ENCODE results near the gene ARX. TPM values are rescaled to one million over a fixed set of nuclear protein-coding genes. Genes with fewer than 3 reads are reported as not detected.

Gene ARX
- polyA plus RNA-seq, 1 of the 3 experiments (the other 2 are of a cell fraction) = not detected

GRCh38 chrX:25039036-25039435, 23.3 kb upstream of the ARX start:
- POLR2A ChIA-PET = no interaction called here
- H3K4me3 ChIP-seq (ENCODE audit: low read depth in 2 of 2, low read length in 1 of 2) = no peak overlapping the region

More at GRCh38 chrX:25039036-25039435, 23.3 kb upstream of the ARX start:
- Histone ChIP-seq H3K27ac (ENCODE audit: low read depth in 2 of 2, low read length in 1 of 2) (no peak overlapping the region), H3K4me1 (ENCODE audit: control insufficient read depth in 1 of 2, insufficient read depth in 2 of 2, low read depth in 1 of 2, low read length in 1 of 2) (no peaks in the 10 kb centered on the region), H3K9ac (no peak overlapping the region), H4K20me1 (ENCODE audit: insufficient read depth) (no peaks in the 10 kb centered on the region), H3K4me2 (no peak overlapping the region), H3K9me2 (no peaks in the 10 kb centered on the region), H3K27me3 (ENCODE audit: insufficient read depth) (no peaks in the 10 kb centered on the region; the same call in 1 of the 2 replicates), H3F3A (replicated peaks; ENCODE audit: insufficient read depth) (no peaks in the 10 kb centered on the region), H3K9me3 (no peaks in the 10 kb centered on the region), H3K36me3 (replicated peaks in 1 of 2; ENCODE audit: control insufficient read depth in 1 of 2, insufficient read depth in 2 of 2, low read length in 1 of 2) (no peaks in the 10 kb centered on the region), H3K79me2 (ENCODE audit: insufficient read depth) (no peaks in the 10 kb centered on the region), H2AFZ (ENCODE audit: low read depth) (no peak overlapping the region)
- no peak for DNase-seq
- TF ChIP-seq TEAD4 (IDR thresholded peaks at IDR 0.05; ENCODE audit: borderline replicate concordance, insufficient read depth) (no peak), USF2 (IDR thresholded peaks at IDR 0.05; ENCODE audit: borderline replicate concordance, low read depth, low read length) (no peak), FOXJ3 (CRISPR knock-in tag; IDR thresholded peaks at IDR 0.05) (no peak), RCOR1 (IDR thresholded peaks at IDR 0.05; ENCODE audit: low read length) (no peak), MEF2A (IDR thresholded peaks at IDR 0.05; ENCODE audit: borderline replicate concordance, low read depth) (no peak), EP300 (IDR thresholded peaks at IDR 0.05; ENCODE audit: borderline replicate concordance in 1 of 2, low read depth in 1 of 2, low read length in 1 of 2) (no peak), MXI1 (IDR thresholded peaks at IDR 0.05; ENCODE audit: low read depth, low read length) (no peak), ZBTB33 (IDR thresholded peaks at IDR 0.05; ENCODE audit: borderline replicate concordance, low read depth) (no peak), CHD2 (IDR thresholded peaks at IDR 0.05; ENCODE audit: low read length, partially characterized antibody) (no peak), MAX (IDR thresholded peaks at IDR 0.05; ENCODE audit: low read depth) (no peak), FOSL2 (IDR thresholded peaks at IDR 0.05; ENCODE audit: borderline replicate concordance, low read depth) (no peak)
- TF ChIP-seq, protein P1, sequence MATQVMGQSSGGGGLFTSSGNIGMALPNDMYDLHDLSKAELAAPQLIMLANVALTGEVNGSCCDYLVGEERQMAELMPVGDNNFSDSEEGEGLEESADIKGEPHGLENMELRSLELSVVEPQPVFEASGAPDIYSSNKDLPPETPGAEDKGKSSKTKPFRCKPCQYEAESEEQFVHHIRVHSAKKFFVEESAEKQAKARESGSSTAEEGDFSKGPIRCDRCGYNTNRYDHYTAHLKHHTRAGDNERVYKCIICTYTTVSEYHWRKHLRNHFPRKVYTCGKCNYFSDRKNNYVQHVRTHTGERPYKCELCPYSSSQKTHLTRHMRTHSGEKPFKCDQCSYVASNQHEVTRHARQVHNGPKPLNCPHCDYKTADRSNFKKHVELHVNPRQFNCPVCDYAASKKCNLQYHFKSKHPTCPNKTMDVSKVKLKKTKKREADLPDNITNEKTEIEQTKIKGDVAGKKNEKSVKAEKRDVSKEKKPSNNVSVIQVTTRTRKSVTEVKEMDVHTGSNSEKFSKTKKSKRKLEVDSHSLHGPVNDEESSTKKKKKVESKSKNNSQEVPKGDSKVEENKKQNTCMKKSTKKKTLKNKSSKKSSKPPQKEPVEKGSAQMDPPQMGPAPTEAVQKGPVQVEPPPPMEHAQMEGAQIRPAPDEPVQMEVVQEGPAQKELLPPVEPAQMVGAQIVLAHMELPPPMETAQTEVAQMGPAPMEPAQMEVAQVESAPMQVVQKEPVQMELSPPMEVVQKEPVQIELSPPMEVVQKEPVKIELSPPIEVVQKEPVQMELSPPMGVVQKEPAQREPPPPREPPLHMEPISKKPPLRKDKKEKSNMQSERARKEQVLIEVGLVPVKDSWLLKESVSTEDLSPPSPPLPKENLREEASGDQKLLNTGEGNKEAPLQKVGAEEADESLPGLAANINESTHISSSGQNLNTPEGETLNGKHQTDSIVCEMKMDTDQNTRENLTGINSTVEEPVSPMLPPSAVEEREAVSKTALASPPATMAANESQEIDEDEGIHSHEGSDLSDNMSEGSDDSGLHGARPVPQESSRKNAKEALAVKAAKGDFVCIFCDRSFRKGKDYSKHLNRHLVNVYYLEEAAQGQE (IDR thresholded peaks at IDR 0.05; ENCODE audit: low read depth, low read length) = no peak
- CTCF ChIA-PET = interaction anchor here (1.3 kb wide), 1 partner anchor 18 kb away, joined by 5 read pairs; no protein-coding TSS in a partner anchor
- WGBS (ENCODE audit: low lambda C conversion rate) = 41% methylated on average over 7 of the region's 10 CpGs

Measured in SK-N-SH (cell line).